OCI-LY7 (cell line): ENCODE measurements around the gene KAZALD1.

Experiments used
- EZH2phosphoT487 ChIP-seq: fragments of 200-600 bp; sonication (generic); IDR thresholded peaks from 2 replicates; pipeline ENCODE4 v1.6.1; 2018; ENCODE audit warnings: low read depth, borderline replicate concordance, mild to moderate bottlenecking, mixed run types, antibody characterized with exemption, low read length, moderate library complexity, mixed read lengths
- TF ChIP-seq, protein P1 (sequence below): fragments of 200-600 bp; sonication (generic); conservative IDR thresholded peaks from 2 replicates; pipeline ENCODE4 v1.5.1; 2014; ENCODE audit warnings: mild to moderate bottlenecking, antibody characterized with exemption, low read length, moderate library complexity, mixed read lengths

DNA sequence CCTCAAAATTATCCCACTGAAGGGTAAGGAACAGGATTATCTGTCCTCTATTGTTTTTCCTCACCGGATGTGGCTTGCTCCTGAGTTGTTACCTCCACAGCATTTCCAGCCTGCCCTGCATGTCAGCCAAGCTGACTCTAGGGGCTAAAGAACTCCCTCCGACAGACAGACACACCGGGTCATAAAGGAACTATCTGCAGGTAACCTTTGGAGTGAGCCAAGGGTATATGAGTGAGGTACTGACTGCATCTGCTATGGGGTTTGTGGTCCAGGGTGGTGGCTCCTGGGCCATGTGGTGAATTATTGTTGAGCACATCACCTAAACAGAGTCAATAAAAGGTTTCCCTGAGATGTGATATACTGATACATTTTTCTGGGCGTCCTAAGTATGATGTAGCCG, 6.9 kb upstream of the KAZALD1 start:
- TF ChIP-seq, protein P1, sequence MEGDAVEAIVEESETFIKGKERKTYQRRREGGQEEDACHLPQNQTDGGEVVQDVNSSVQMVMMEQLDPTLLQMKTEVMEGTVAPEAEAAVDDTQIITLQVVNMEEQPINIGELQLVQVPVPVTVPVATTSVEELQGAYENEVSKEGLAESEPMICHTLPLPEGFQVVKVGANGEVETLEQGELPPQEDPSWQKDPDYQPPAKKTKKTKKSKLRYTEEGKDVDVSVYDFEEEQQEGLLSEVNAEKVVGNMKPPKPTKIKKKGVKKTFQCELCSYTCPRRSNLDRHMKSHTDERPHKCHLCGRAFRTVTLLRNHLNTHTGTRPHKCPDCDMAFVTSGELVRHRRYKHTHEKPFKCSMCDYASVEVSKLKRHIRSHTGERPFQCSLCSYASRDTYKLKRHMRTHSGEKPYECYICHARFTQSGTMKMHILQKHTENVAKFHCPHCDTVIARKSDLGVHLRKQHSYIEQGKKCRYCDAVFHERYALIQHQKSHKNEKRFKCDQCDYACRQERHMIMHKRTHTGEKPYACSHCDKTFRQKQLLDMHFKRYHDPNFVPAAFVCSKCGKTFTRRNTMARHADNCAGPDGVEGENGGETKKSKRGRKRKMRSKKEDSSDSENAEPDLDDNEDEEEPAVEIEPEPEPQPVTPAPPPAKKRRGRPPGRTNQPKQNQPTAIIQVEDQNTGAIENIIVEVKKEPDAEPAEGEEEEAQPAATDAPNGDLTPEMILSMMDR = no peak
- TF ChIP-seq EZH2phosphoT487 = no peak
